GM18861 (cell line): ENCODE measurements around the gene CCDC178.

Experiments used
- ATAC-seq: cut with Tn5 transposase; IDR thresholded peaks from one replicate; pipeline ENCODE4 v1.9.1; 2021; ENCODE audit not compliant: unreplicated experiment

Gene CCDC178

DNA sequence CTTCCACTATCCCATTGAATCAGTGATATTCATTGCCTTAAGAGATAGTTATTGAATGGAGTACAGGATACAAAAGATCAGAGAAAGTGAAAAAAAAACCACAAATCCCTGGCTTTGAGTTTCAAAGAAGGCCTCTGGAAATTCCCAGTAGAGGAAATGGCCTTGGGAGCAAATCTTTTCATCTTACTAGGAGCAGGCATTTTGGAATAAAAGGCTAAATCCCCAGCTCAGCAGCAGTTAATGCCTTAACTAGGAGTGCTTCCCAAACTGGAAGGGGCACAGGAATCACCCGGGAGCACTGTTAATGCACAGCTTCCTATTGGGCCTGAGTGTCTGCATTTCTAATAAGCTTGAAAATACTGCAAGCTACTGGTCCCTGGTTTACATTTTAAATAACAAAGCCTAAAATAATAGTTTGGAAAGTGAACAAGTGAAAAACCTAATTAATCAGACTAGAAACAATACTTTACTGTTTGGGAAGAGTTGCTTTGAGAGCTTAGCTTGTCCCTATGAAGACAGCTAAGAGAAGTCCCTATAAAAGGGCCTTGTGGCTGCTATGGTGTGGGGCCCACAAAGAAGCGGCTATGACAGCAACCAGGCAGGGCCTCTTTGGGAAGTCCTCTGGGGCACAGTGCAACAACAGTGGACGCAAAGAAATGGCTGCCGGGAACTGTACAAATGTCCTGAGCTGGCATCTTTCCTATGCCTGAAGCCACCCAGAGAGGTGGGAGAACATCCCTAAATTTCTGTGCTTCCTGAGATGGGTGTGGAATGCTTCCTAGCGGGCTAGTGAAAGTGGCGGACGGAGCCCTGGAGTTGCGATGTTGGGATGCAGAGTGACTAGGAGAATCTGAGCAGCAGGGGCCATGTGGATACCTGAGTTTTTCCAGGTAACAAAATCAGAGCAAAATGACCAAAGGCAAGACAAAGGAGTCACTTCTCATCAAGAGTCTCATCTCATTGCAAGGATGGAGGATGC, 550.6 kb downstream of the CCDC178 start:
- no peak for ATAC-seq

DNA sequence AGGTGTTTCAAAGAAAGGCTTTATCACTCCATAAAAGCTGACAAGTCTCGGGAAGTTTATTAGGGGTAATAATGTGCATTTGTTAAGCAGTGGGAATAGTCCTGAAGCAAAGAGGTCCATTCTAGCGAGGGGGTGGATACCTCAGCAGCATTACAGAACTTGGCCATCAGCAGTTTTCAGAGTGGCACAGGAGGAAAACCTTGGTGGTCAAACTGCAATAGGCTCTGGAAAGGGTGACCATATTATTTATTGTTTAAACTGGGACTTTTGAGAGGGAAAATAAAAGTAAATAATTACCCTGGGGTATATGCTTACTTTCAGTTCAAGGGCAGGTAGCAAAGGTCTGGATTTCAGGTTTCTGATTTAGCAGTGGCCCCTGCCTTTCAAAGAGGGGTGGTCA, 552.2 kb downstream of the CCDC178 start:
- no peak for ATAC-seq
